ENCODE results near the gene DENND1B. TPM values are rescaled to one million over a fixed set of nuclear protein-coding genes. Genes with fewer than 3 reads are reported as not detected.

DENND1B gene
- total RNA-seq, 1 experiment from 2014 or later = 1.9 TPM

GRCh38 chr1:197787623-197788536, 12.6 kb upstream of the DENND1B start:
- intact Hi-C loops (cut with micrococcal nuclease; ENCODE audit: unreplicated experiment) = no loop called here
- no TSS peak for BruUV-seq (replicated peaks)
- no peaks in the 10 kb centered on the region for H3K9me3 ChIP-seq (ENCODE audit: low read depth, low read length, poor library complexity, severe bottlenecking)
- POLR2A ChIA-PET (ENCODE audit: low non-redundant PET) = no interaction called here
- TF ChIP-seq EZH2 (IDR thresholded peaks at IDR 0.05; ENCODE audit: borderline replicate concordance, low read depth, low read length, poor library complexity, severe bottlenecking) (no peak), CTCF (conservative IDR thresholded peaks at IDR 0.05; ENCODE audit: low read depth, low read length) (no peak)
- no peaks in the 10 kb centered on the region for H3K36me3 ChIP-seq (ENCODE audit: insufficient read depth, low read length, poor library complexity, severe bottlenecking)
- CTCF ChIA-PET = no interaction called here
- no peak for DNase-seq (ENCODE audit: low spot score)
- no peaks in the 10 kb centered on the region for H3K4me1 ChIP-seq (ENCODE audit: insufficient read depth, low read length, poor library complexity, severe bottlenecking)
- no peak overlapping the region for H3K27ac ChIP-seq (ENCODE audit: low read depth, low read length, poor library complexity, severe bottlenecking)
- no peaks in the 10 kb centered on the region for H3K27me3 ChIP-seq (replicated peaks; ENCODE audit: insufficient read depth, low read depth, low read length, poor library complexity)
- no peak overlapping the region for H3K4me3 ChIP-seq (ENCODE audit: low read depth, low read length, poor library complexity, severe bottlenecking)

DNA sequence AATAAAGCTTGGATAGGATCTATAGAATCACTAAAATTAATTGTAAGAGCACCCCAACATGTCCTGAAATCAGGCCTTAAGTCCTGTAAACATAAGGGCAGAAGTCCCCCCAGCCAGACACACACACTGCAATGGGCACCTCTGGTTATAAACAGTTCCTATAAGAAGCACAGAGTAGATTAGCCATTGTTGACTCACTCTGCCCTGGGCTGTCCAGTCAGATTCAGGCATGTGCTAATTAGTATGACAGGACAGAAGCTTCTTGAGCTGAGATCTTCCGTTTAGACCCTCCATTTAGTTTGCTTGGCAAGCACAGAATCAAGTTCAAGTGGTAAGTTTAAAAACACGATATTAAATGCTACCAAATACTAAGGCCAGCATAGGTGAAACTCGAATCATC, 11.8 kb upstream of the DENND1B start:
- TF ChIP-seq EZH2 (IDR thresholded peaks at IDR 0.05; ENCODE audit: borderline replicate concordance, low read depth, low read length, poor library complexity, severe bottlenecking) (no peak), CTCF (conservative IDR thresholded peaks at IDR 0.05; ENCODE audit: low read depth, low read length) (no peak)
- ChIA-PET POLR2A (ENCODE audit: low non-redundant PET) (no interaction called here), CTCF (no interaction called here)
- no peak overlapping the region for H3K27ac ChIP-seq (ENCODE audit: low read depth, low read length, poor library complexity, severe bottlenecking)
- intact Hi-C loops (cut with micrococcal nuclease; ENCODE audit: unreplicated experiment) = no loop called here
- H3K27me3 ChIP-seq (replicated peaks; ENCODE audit: insufficient read depth, low read depth, low read length, poor library complexity) = no peaks in the 10 kb centered on the region
- no TSS peak for BruUV-seq (replicated peaks)
- no peaks in the 10 kb centered on the region for H3K36me3 ChIP-seq (ENCODE audit: insufficient read depth, low read length, poor library complexity, severe bottlenecking)
- no peak for DNase-seq (ENCODE audit: low spot score)
- H3K4me1 ChIP-seq (ENCODE audit: insufficient read depth, low read length, poor library complexity, severe bottlenecking) = no peaks in the 10 kb centered on the region
- H3K4me3 ChIP-seq (ENCODE audit: low read depth, low read length, poor library complexity, severe bottlenecking) = no peak overlapping the region
- no peaks in the 10 kb centered on the region for H3K9me3 ChIP-seq (ENCODE audit: low read depth, low read length, poor library complexity, severe bottlenecking)

GRCh38 chr1:197786280-197786679, 11.0 kb upstream of the DENND1B start:
- BruUV-seq (replicated peaks) = no TSS peak
- Histone ChIP-seq H3K36me3 (ENCODE audit: insufficient read depth, low read length, poor library complexity, severe bottlenecking) (no peaks in the 10 kb centered on the region), H3K4me1 (ENCODE audit: insufficient read depth, low read length, poor library complexity, severe bottlenecking) (no peaks in the 10 kb centered on the region), H3K27me3 (replicated peaks; ENCODE audit: insufficient read depth, low read depth, low read length, poor library complexity) (no peaks in the 10 kb centered on the region), H3K27ac (ENCODE audit: low read depth, low read length, poor library complexity, severe bottlenecking) (no peak overlapping the region), H3K4me3 (ENCODE audit: low read depth, low read length, poor library complexity, severe bottlenecking) (no peak overlapping the region), H3K9me3 (ENCODE audit: low read depth, low read length, poor library complexity, severe bottlenecking) (no peaks in the 10 kb centered on the region)
- intact Hi-C loops (cut with micrococcal nuclease; ENCODE audit: unreplicated experiment) = no loop called here
- ChIA-PET CTCF (no interaction called here), POLR2A (ENCODE audit: low non-redundant PET) (no interaction called here)
- TF ChIP-seq CTCF (conservative IDR thresholded peaks at IDR 0.05; ENCODE audit: low read depth, low read length) (no peak), EZH2 (IDR thresholded peaks at IDR 0.05; ENCODE audit: borderline replicate concordance, low read depth, low read length, poor library complexity, severe bottlenecking) (no peak)
- DNase-seq (ENCODE audit: low spot score) = no peak
